HEK293T (cell line): ENCODE results near the gene CDH4.

Source experiments
- CTCF ChIA-PET: fragments of 350-600 bp; formaldehyde crosslinking; extraction: SDS; loops from one replicate; lab custom pipeline; 2021; ENCODE audit warnings: antibody characterized with exemption, inconsistent platforms; lab: Yijun Ruan, JAX
- POLR2A ChIA-PET: fragments of 350-600 bp; formaldehyde crosslinking; extraction: SDS; loops from one replicate; lab custom pipeline; 2020; ENCODE audit warnings: antibody characterized with exemption, inconsistent platforms; lab: Yijun Ruan, JAX
- DNase-seq: peaks from one replicate; pipeline ENCODE4 v3.0.0; 2012; ENCODE audit warnings: mixed read lengths; ENCODE audit errors: extremely low spot score
- ARNT ChIP-seq: fragments of 450-650 bp; IDR thresholded peaks from 2 replicates; pipeline ENCODE4 v1.6.1; 2017; ENCODE audit warnings: mild to moderate bottlenecking
- BHLHE40 ChIP-seq: fragments of 450-650 bp; IDR thresholded peaks from 2 replicates; pipeline ENCODE4 v1.6.1; 2016; ENCODE audit warnings: mild to moderate bottlenecking, moderate library complexity, borderline replicate concordance
- CTBP1 ChIP-seq: fragments of 450-650 bp; IDR thresholded peaks from 2 replicates; pipeline ENCODE4 v1.6.1; 2016; ENCODE audit warnings: borderline replicate concordance
- ELF4 ChIP-seq: fragments of 450-650 bp; IDR thresholded peaks from 2 replicates; pipeline ENCODE4 v1.6.1; 2017; ENCODE audit warnings: antibody characterized with exemption
- FOXA1 ChIP-seq: fragments of 450-650 bp; IDR thresholded peaks from 2 replicates; pipeline ENCODE4 v1.6.1; 2016; ENCODE audit warnings: mild to moderate bottlenecking
- FOXK2 ChIP-seq: fragments of 450-650 bp; IDR thresholded peaks from 2 replicates; pipeline ENCODE4 v1.6.1; 2016; ENCODE audit warnings: mild to moderate bottlenecking
- FOXM1 ChIP-seq: fragments of 450-650 bp; IDR thresholded peaks from 2 replicates; pipeline ENCODE4 v1.6.1; 2017; ENCODE audit warnings: mild to moderate bottlenecking, borderline replicate concordance
- HDGF ChIP-seq: fragments of 450-650 bp; IDR thresholded peaks from 2 replicates; pipeline ENCODE4 v1.6.1; 2017; ENCODE audit warnings: antibody characterized with exemption, borderline replicate concordance
- L3MBTL2 ChIP-seq: fragments of 450-650 bp; conservative IDR thresholded peaks from 2 replicates; pipeline ENCODE4 v1.6.1; 2016; ENCODE audit warnings: mild to moderate bottlenecking
- LEF1 ChIP-seq: fragments of 450-650 bp; IDR thresholded peaks from 2 replicates; pipeline ENCODE4 v1.6.1; 2017; ENCODE audit warnings: mild to moderate bottlenecking, borderline replicate concordance
- NFRKB ChIP-seq: fragments of 450-650 bp; IDR thresholded peaks from 2 replicates; pipeline ENCODE4 v1.6.1; 2016; ENCODE audit warnings: mild to moderate bottlenecking, moderate library complexity
- PKNOX1 ChIP-seq: fragments of 450-650 bp; IDR thresholded peaks from 2 replicates; pipeline ENCODE4 v1.6.1; 2016
- SP1 ChIP-seq: fragments of 450-650 bp; IDR thresholded peaks from 2 replicates; pipeline ENCODE4 v1.6.1; 2017
- SUZ12 ChIP-seq: fragments of 450-650 bp; IDR thresholded peaks from 2 replicates; pipeline ENCODE4 v1.6.1; 2016; ENCODE audit warnings: mild to moderate bottlenecking
- TARDBP ChIP-seq: fragments of 450-650 bp; IDR thresholded peaks from 2 replicates; pipeline ENCODE4 v1.6.1; 2016
- ZNF384 ChIP-seq: fragments of 450-650 bp; IDR thresholded peaks from 2 replicates; pipeline ENCODE4 v1.6.1; 2016

Gene CDH4

DNA sequence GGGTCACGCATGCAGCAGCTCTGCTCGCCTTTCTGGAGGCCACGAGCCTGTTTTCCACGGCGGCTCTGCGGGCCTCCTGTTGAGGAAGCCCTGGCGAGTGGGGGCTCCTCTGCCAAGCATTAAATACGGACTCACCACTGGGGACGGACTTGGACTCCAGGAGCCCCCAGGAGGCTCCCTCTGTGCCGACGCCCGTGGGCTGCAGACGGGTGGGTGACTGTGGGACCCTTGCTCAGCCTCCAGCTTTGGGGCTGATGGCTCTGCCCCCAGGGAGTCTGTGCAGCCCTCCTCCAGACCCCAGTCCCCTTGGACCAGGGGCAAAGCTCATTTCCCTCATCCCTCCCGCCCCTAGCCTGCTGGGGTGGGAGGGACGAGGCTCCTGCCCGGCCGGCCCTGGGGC is 577.5 kb downstream of the CDH4 start:
- DNase-seq: no peak
- TF ChIP-seq SP1: no peak
- no peak for TF ChIP-seq FOXM1
- no peak for TF ChIP-seq SUZ12
- no peak for TF ChIP-seq ELF4
- no peak for TF ChIP-seq LEF1
- no peak for TF ChIP-seq BHLHE40
- no peak for TF ChIP-seq NFRKB
- POLR2A ChIA-PET: no interaction called here
- CTCF ChIA-PET: no interaction called here

GRCh38 chr20:61830241-61830930 is 578.3 kb downstream of the CDH4 start:
- DNase-seq: no peak
- ChIA-PET CTCF (no interaction called here), POLR2A (no interaction called here)
- TF ChIP-seq NFRKB (no peak), FOXA1 (no peak), SP1 (no peak), FOXM1 (no peak), ZNF384 (no peak), BHLHE40 (no peak), SUZ12 (no peak), ELF4 (no peak), HDGF (no peak), FOXK2 (no peak), L3MBTL2 (no peak), TARDBP (no peak), PKNOX1 (no peak), CTBP1 (no peak), ARNT (no peak), LEF1 (no peak)

- TF ChIP-seq FOXM1 (no peak), ZNF384 (no peak), SUZ12 (no peak), BHLHE40 (no peak), HDGF (no peak), TARDBP (no peak), ELF4 (no peak), L3MBTL2 (no peak), NFRKB (no peak), FOXK2 (no peak), ARNT (no peak), LEF1 (no peak), FOXA1 (no peak)
- no peak for DNase-seq
- POLR2A ChIA-PET: no interaction called here
- CTCF ChIA-PET: no interaction called here
Observed at GRCh38 chr20:61830991-61831390, 578.9 kb downstream of the CDH4 start.

GRCh38 chr20:61832181-61832580 is 580.1 kb downstream of the CDH4 start:
- TF ChIP-seq TARDBP: no peak
- TF ChIP-seq L3MBTL2: no peak
- no peak for TF ChIP-seq ZNF384
- no peak for TF ChIP-seq SUZ12
- no peak for TF ChIP-seq PKNOX1
- CTCF ChIA-PET: no interaction called here
- DNase-seq: no peak
- POLR2A ChIA-PET: no interaction called here

DNA sequence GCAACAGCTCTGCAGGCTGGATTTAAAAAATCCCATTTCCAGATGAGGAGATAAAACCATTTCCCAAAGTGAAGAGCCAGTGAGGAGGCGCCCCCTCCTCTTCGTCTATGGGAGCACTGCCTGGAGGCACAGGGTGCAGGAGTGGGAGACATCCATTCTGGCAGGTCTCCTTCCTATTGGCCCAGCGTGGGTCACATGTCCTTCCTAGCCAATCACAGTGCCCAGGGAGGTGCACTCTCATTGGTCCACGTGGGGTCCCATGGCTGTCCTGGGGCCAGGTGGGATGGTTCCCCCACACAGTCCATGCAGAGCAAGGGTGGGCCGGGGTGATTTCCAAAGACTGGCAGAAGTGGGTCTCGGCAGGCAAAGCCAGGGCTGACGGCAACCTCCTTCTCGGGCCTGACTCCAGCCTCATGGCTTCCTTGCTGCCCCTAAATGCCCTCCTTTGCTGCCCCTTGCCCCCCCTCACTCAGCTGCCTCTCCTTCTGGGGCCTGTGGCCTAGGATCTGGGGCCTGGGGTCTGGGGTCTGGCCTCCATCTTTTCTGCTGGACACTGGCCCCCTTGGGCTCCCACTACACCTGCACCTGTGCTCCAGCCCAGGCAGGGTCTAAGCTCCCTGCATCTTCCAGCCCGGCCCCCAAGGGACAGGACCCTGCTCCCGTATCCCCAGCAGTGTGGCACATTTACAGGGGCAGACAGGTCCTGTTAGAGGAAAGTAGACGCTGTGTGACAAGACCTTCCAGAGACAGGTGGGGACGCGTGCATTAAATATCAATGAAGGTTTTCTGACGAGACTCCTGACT is 581.9 kb downstream of the CDH4 start:
- DNase-seq: no peak
- POLR2A ChIA-PET: no interaction called here
- TF ChIP-seq TARDBP (no peak), ELF4 (no peak), BHLHE40 (no peak), HDGF (no peak), PKNOX1 (no peak), L3MBTL2 (no peak), NFRKB (no peak)
- CTCF ChIA-PET: no interaction called here

- ChIA-PET CTCF (no interaction called here), POLR2A (no interaction called here)
- DNase-seq: no peak
- no peak for TF ChIP-seq FOXA1
- no peak for TF ChIP-seq ARNT
- no peak for TF ChIP-seq BHLHE40
Observed at GRCh38 chr20:61835301-61835700, 583.2 kb downstream of the CDH4 start.
